A673 (cell line): ENCODE measurements around the gene CHRM3. TPM values are rescaled to one million over a fixed set of nuclear protein-coding genes. Genes with fewer than 3 reads are reported as not detected.
A peak's percentile ranks its signal among the peaks of the same experiment; 100 is the strongest.

ENCODE experiments used
- BruUV-seq: library from RNA; stranded (reverse); fragments of 400-500 nt; replicated peaks from 2 replicates; lab custom pipeline; 2021; lab: Mats Ljungman, UMichigan
- CTCF ChIA-PET: fragments of 300-600 bp; sonication (Branson Sonifier 250); formaldehyde crosslinking; loops from one replicate; lab custom pipeline; 2022; ENCODE audit warnings: antibody characterized with exemption; lab: Charles Lee
- POLR2A ChIA-PET: fragments of 300-600 bp; sonication (Branson Sonifier 250); formaldehyde crosslinking; loops from one replicate; lab custom pipeline; 2022; ENCODE audit warnings: antibody characterized with exemption; ENCODE audit not compliant: low non-redundant PET; lab: Charles Lee
- DNase-seq: peaks from one replicate; pipeline ENCODE4 v3.0.0-alpha.2; 2015; ENCODE audit warnings: low spot score
- H3K27ac ChIP-seq: fragments of 200-600 bp; sonication (generic); 2 replicates; pipeline ENCODE4 v1.5.1; 2016; ENCODE audit warnings: mixed run types, low read depth, mild to moderate bottlenecking, mixed read lengths, antibody characterized with exemption, low read length; ENCODE audit not compliant: poor library complexity, severe bottlenecking
- H3K27me3 ChIP-seq: fragments of 200-600 bp; sonication (generic); replicated peaks from 2 replicates; pipeline ENCODE4 v1.6.1; 2017; ENCODE audit warnings: mixed run types, low read depth, mild to moderate bottlenecking, mixed read lengths, antibody characterized with exemption, low read length; ENCODE audit not compliant: insufficient read depth, poor library complexity
- H3K36me3 ChIP-seq: fragments of 200-600 bp; sonication (generic); 2 replicates; pipeline ENCODE4 v1.6.1; 2016; ENCODE audit warnings: mixed run types, mild to moderate bottlenecking, mixed read lengths, antibody characterized with exemption, low read length; ENCODE audit not compliant: insufficient read depth, poor library complexity, severe bottlenecking
- H3K4me1 ChIP-seq: fragments of 200-600 bp; sonication (generic); 2 replicates; pipeline ENCODE4 v1.6.1; 2017; ENCODE audit warnings: mixed run types, mild to moderate bottlenecking, mixed read lengths, antibody characterized with exemption, low read length; ENCODE audit not compliant: insufficient read depth, poor library complexity, severe bottlenecking
- H3K4me3 ChIP-seq: fragments of 200-600 bp; sonication (generic); 2 replicates; pipeline ENCODE4 v1.5.1; 2016; ENCODE audit warnings: low read depth, mixed run types, mild to moderate bottlenecking, mixed read lengths, low read length; ENCODE audit not compliant: poor library complexity, severe bottlenecking
- H3K9me3 ChIP-seq: fragments of 200-600 bp; sonication (generic); 2 replicates; pipeline ENCODE4 v1.6.1; 2016; ENCODE audit warnings: mixed run types, low read depth, mild to moderate bottlenecking, mixed read lengths, antibody characterized with exemption, low read length; ENCODE audit not compliant: poor library complexity, severe bottlenecking
- EZH2 ChIP-seq: fragments of 200-600 bp; sonication (generic); IDR thresholded peaks from 2 replicates; pipeline ENCODE4 v1.6.1; 2017; ENCODE audit warnings: borderline replicate concordance, low read depth, mild to moderate bottlenecking, mixed read lengths, antibody characterized with exemption, low read length; ENCODE audit not compliant: poor library complexity, severe bottlenecking
- intact Hi-C: fragments of 100-400 bp; cut with micrococcal nuclease; formaldehyde crosslinking; loops from one replicate; pipeline ENCODE4 v1.10.0; 2022; ENCODE audit not compliant: unreplicated experiment
- total RNA-seq: library from RNA; stranded (reverse); gene quantifications from 2 replicates; pipeline ENCODE4 v1.2.3, GENCODE V29; 2021
- TF ChIP-seq, protein P1 (sequence below): fragments of 300-800, 200-600 bp; sonication (generic); conservative IDR thresholded peaks from 2 replicates; pipeline ENCODE4 v1.5.1; 2017; ENCODE audit warnings: low read depth, mild to moderate bottlenecking, antibody characterized with exemption, low read length, moderate library complexity, mixed read lengths

CHRM3 gene
- total RNA-seq, 1 experiment from 2014 or later: not detected

DNA sequence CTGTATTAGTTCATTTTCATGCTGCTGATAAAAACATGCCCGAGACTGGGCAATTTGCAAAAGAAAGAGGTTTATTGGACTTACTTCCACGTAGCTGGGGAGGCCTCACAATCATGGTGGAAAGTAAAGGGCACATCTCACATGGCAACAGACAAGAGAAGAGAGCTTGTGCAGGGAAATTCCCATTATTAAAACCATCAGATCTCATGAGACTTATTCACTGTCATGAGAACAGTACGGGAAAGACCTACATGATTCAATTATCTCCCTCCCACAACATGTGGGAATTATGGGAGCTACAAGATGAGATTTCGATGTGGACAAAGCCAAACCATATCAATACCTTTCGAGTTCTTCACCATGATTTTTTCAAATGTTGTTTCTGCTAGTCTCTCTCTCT lies 3.7 kb upstream of the CHRM3 start:
- TF ChIP-seq, protein P1, sequence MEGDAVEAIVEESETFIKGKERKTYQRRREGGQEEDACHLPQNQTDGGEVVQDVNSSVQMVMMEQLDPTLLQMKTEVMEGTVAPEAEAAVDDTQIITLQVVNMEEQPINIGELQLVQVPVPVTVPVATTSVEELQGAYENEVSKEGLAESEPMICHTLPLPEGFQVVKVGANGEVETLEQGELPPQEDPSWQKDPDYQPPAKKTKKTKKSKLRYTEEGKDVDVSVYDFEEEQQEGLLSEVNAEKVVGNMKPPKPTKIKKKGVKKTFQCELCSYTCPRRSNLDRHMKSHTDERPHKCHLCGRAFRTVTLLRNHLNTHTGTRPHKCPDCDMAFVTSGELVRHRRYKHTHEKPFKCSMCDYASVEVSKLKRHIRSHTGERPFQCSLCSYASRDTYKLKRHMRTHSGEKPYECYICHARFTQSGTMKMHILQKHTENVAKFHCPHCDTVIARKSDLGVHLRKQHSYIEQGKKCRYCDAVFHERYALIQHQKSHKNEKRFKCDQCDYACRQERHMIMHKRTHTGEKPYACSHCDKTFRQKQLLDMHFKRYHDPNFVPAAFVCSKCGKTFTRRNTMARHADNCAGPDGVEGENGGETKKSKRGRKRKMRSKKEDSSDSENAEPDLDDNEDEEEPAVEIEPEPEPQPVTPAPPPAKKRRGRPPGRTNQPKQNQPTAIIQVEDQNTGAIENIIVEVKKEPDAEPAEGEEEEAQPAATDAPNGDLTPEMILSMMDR: no peak
- no peak for TF ChIP-seq EZH2
- H3K27me3 ChIP-seq: peaks cover 30% of the 10 kb centered on the region
- H3K27ac ChIP-seq: no peak overlapping the region
- no peak for DNase-seq
- H3K4me1 ChIP-seq: no peaks in the 10 kb centered on the region
- CTCF ChIA-PET: no interaction called here
- POLR2A ChIA-PET: no interaction called here
- BruUV-seq: no TSS peak
- intact Hi-C loops: no loop called here
- H3K9me3 ChIP-seq: no peaks in the 10 kb centered on the region
- no peak overlapping the region for H3K4me3 ChIP-seq
- H3K36me3 ChIP-seq: no peaks in the 10 kb centered on the region

DNA sequence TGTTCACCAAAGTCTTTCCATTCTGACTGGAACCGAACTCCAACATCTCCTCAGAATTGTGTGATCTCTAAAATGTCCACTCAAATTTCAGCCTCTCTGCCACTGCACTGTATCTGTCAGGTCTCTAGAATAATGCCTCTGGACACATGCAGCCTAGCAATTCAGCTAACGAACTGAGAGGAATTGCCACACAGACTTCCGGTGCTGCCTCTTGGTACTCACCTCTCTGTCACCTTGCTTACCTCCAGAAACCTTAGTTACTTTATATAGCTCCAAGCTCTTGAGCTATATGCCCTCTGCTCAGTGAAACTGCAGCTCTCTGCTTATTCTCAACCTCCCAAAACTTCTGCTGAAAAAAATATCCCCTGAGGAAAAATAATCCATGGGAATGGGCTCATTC lies 2.7 kb upstream of the CHRM3 start:
- intact Hi-C loops: no loop called here
- TF ChIP-seq, protein P1: no peak
- TF ChIP-seq EZH2: no peak
- H3K4me1 ChIP-seq: no peaks in the 10 kb centered on the region
- H3K27ac ChIP-seq: no peak overlapping the region
- no peaks in the 10 kb centered on the region for H3K36me3 ChIP-seq
- DNase-seq: no peak
- ChIA-PET POLR2A (no interaction called here), CTCF (no interaction called here)
- H3K27me3 ChIP-seq: peaks cover 40% of the 10 kb centered on the region
- no peak overlapping the region for H3K4me3 ChIP-seq
- no TSS peak for BruUV-seq
- no peaks in the 10 kb centered on the region for H3K9me3 ChIP-seq

DNA sequence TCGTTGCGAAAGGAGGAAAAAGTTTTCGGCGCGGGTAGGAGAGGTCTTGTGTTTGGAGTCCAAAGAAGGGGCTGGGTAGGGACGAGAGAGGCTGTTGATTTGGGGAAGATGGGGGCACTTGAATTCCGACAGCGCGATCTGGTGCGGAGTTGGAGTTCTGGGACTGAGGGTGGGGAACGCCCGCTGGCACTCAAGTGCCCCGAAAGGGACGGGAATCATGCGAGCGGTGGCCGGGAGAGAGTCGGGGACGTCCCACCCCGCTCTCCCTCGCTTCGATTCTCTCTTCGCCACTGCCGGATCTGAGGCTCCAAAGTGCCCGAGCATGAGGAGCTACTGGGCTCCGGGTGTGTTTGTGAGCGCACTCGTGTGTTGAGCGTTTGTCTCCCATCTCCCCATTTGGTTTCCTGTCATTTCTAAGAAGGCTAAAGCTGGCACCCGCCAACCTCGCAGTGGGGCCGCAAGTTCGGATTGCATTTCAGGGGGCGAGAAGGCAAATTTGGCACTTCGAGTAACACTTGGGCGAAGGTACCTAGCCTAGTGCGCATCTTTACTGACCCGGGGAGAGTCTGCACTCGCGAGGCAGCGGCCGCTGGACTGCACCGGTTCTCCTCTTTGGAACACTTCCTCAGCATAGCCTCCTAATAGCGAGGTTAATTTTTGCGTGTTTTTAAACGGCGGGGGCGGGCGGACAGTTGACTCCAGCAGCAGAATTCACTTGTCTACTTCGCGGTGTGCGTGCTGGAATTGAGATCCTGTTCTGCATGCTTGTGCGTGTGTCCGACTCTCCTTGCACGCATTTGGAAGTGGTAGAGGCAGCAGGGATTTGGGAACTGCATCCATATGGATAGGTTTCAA lies 1.2 kb downstream of the CHRM3 start:
- DNase-seq: no peak
- POLR2A ChIA-PET: no interaction called here
- Histone ChIP-seq H3K9me3 (no peaks in the 10 kb centered on the region), H3K4me1 (no peaks in the 10 kb centered on the region), H3K36me3 (no peaks in the 10 kb centered on the region), H3K27ac (no peak overlapping the region), H3K27me3 (peaks cover 42% of the 10 kb centered on the region), H3K4me3 (no peak overlapping the region)
- BruUV-seq: no TSS peak
- CTCF ChIA-PET: no interaction called here
- TF ChIP-seq EZH2: peak; percentile 41
- TF ChIP-seq, protein P1: no peak
- intact Hi-C loops: no loop called here
